ENCODE measurements around the gene DDAH1.

DNA sequence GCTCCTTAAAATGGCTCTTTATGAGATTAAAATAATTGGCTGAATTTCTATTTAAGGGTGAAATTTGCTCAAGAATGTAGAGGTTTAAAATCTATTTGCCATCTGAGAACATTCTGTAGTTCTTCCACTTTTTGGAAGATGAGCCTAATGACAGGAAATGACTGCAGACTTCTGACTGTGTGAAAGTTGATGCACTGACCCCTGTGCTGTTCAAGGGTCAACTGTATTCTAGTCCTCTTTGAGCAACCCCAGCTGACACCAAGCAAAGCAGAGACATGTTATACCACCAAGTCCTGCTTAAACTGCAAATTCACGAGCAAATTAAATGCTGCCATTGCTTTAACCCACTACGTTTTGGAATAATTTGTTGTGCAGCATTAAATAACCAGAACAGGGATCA lies 26.6 kb downstream of the DDAH1 start:
- TF ChIP-seq, protein P1, sequence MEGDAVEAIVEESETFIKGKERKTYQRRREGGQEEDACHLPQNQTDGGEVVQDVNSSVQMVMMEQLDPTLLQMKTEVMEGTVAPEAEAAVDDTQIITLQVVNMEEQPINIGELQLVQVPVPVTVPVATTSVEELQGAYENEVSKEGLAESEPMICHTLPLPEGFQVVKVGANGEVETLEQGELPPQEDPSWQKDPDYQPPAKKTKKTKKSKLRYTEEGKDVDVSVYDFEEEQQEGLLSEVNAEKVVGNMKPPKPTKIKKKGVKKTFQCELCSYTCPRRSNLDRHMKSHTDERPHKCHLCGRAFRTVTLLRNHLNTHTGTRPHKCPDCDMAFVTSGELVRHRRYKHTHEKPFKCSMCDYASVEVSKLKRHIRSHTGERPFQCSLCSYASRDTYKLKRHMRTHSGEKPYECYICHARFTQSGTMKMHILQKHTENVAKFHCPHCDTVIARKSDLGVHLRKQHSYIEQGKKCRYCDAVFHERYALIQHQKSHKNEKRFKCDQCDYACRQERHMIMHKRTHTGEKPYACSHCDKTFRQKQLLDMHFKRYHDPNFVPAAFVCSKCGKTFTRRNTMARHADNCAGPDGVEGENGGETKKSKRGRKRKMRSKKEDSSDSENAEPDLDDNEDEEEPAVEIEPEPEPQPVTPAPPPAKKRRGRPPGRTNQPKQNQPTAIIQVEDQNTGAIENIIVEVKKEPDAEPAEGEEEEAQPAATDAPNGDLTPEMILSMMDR (conservative IDR thresholded peaks at IDR 0.05; ENCODE audit: low read length), result no peak
- no peak for TF ChIP-seq EZH2phosphoT487 (IDR thresholded peaks at IDR 0.05; ENCODE audit: borderline replicate concordance)
